ENCODE results near the gene PDLIM1.

Gene PDLIM1

GRCh38 chr10:95286707-95287106 lies 4.1 kb downstream of the PDLIM1 start:
- ChIA-PET POLR2A (ENCODE audit: low non-redundant PET) (no interaction called here), CTCF (interaction anchor here (0.6 to 1.5 kb wide), 5 partner anchors 10 to 1880 kb away, joined by 3 to 5 read pairs (median 4); no protein-coding TSS in a partner anchor)
- no peak for TF ChIP-seq CTCF (conservative IDR thresholded peaks at IDR 0.05; ENCODE audit: low read depth)
- H3K27ac ChIP-seq = no peak overlapping the region
- DNase-seq (ENCODE audit: low spot score) = no peak

GRCh38 chr10:95285556-95285955 lies 5.2 kb downstream of the PDLIM1 start:
- H3K27ac ChIP-seq = no peak overlapping the region
- TF ChIP-seq CTCF (conservative IDR thresholded peaks at IDR 0.05; ENCODE audit: low read depth) = no peak
- ChIA-PET CTCF (no interaction called here), POLR2A (ENCODE audit: low non-redundant PET) (interaction anchor here (0.6 kb wide), 2 partner anchors 9 to 1968 kb away, joined by 3 to 7 read pairs; no protein-coding TSS in a partner anchor)
- no peak for DNase-seq (ENCODE audit: low spot score)

GRCh38 chr10:95284807-95285206 lies 6.0 kb downstream of the PDLIM1 start:
- POLR2A ChIA-PET (ENCODE audit: low non-redundant PET) = interaction anchor here (0.5 to 0.6 kb wide), 2 partner anchors 8 to 80 kb away, joined by 6 to 7 read pairs; no protein-coding TSS in a partner anchor
- CTCF ChIA-PET = no interaction called here
- peak overlapping the region; percentile 55 for H3K27ac ChIP-seq
- DNase-seq (ENCODE audit: low spot score) = no peak
- no peak for TF ChIP-seq CTCF (conservative IDR thresholded peaks at IDR 0.05; ENCODE audit: low read depth)

- H3K27ac ChIP-seq = peak overlapping the region; percentile 47
- POLR2A ChIA-PET (ENCODE audit: low non-redundant PET) = interaction anchor here (0.5 kb wide), 1 partner anchor 8 kb away, joined by 3 read pairs; no protein-coding TSS in a partner anchor
- TF ChIP-seq CTCF (conservative IDR thresholded peaks at IDR 0.05; ENCODE audit: low read depth) = no peak
- CTCF ChIA-PET = interaction anchor here (0.8 kb wide), 1 partner anchor 62 kb away, joined by 3 read pairs; no protein-coding TSS in a partner anchor
- no peak for DNase-seq (ENCODE audit: low spot score)
Observed at GRCh38 chr10:95282107-95282506, 8.7 kb downstream of the PDLIM1 start.

- TF ChIP-seq CTCF (conservative IDR thresholded peaks at IDR 0.05; ENCODE audit: low read depth) = no peak
- peak overlapping the region; percentile 13; the same call in 1 of the 2 replicates for H3K27ac ChIP-seq
- POLR2A ChIA-PET (ENCODE audit: low non-redundant PET) = interaction anchor here (0.6 kb wide), 1 partner anchor 1481 kb away, joined by 3 read pairs; no protein-coding TSS in a partner anchor
- CTCF ChIA-PET = interaction anchor here (0.8 kb wide), 1 partner anchor 63 kb away, joined by 3 read pairs; no protein-coding TSS in a partner anchor
- DNase-seq (ENCODE audit: low spot score) = no peak
Observed at GRCh38 chr10:95281206-95281605, 9.6 kb downstream of the PDLIM1 start.

- H3K27ac ChIP-seq = no peak overlapping the region
- no peak for TF ChIP-seq CTCF (conservative IDR thresholded peaks at IDR 0.05; ENCODE audit: low read depth)
- DNase-seq (ENCODE audit: low spot score) = no peak
- ChIA-PET CTCF (interaction anchor here (0.5 to 0.7 kb wide), 2 partner anchors 43 to 695 kb away, joined by 3 to 4 read pairs; no protein-coding TSS in a partner anchor), POLR2A (ENCODE audit: low non-redundant PET) (interaction anchor here (0.6 kb wide), 1 partner anchor 1482 kb away, joined by 3 read pairs; no protein-coding TSS in a partner anchor)
Observed at GRCh38 chr10:95280637-95281036, 10.2 kb downstream of the PDLIM1 start.
